ENCODE data around the gene AGPS. TPM values are rescaled to one million over a fixed set of nuclear protein-coding genes. Genes with fewer than 3 reads are reported as not detected.
A peak's percentile ranks its signal among the peaks of the same experiment; 100 is the strongest.

The AGPS gene
- total and polyA plus RNA-seq, 10 of the 15 experiments (the other 5 are each of a cell fraction or from before 2014, with no cell fraction given) = 7.9 to 54.2 (median 38.7) TPM

- RAD21 ChIA-PET (ENCODE audit: unreplicated experiment) = no interaction called here
- H3K79me2 ChIP-seq (ENCODE audit: control insufficient read depth, insufficient read depth, low read length) = no peaks in the 10 kb centered on the region; the same call in 1 of the 2 replicates
- no peaks in the 10 kb centered on the region for H4K20me1 ChIP-seq (ENCODE audit: control insufficient read depth, insufficient read depth)
- H3K4me1 ChIP-seq (ENCODE audit: control insufficient read depth, insufficient read depth, low read length) = peaks cover 37% of the 10 kb centered on the region
- TF ChIP-seq MEF2B (IDR thresholded peaks at IDR 0.05; ENCODE audit: partially characterized antibody, poor library complexity, severe bottlenecking) (no peak), HDAC6 (IDR thresholded peaks at IDR 0.05; ENCODE audit: unreplicated experiment) (no peak), ZBTB40 (IDR thresholded peaks at IDR 0.05; ENCODE audit: borderline replicate concordance) (no peak), NFIC (IDR thresholded peaks at IDR 0.05; ENCODE audit: low read depth, low read length) (no peak), GATAD2B (conservative IDR thresholded peaks at IDR 0.05; ENCODE audit: low read depth) (no peak), ETV6 (conservative IDR thresholded peaks at IDR 0.05 in 1 of 2, IDR thresholded peaks at IDR 0.05 in 1 of 2; ENCODE audit: borderline replicate concordance in 1 of 2, low read depth in 1 of 2) (no peak), SUPT20H (IDR thresholded peaks at IDR 0.05; ENCODE audit: borderline replicate concordance, control insufficient read depth, low read depth, low read length) (no peak), SIN3A (IDR thresholded peaks at IDR 0.05; ENCODE audit: low read depth, low read length) (no peak), CBX5 (IDR thresholded peaks at IDR 0.05; ENCODE audit: low read depth) (no peak), MYB (IDR thresholded peaks at IDR 0.05; ENCODE audit: borderline replicate concordance, low read depth, low read length) (no peak)
- TF ChIP-seq, protein P1, sequence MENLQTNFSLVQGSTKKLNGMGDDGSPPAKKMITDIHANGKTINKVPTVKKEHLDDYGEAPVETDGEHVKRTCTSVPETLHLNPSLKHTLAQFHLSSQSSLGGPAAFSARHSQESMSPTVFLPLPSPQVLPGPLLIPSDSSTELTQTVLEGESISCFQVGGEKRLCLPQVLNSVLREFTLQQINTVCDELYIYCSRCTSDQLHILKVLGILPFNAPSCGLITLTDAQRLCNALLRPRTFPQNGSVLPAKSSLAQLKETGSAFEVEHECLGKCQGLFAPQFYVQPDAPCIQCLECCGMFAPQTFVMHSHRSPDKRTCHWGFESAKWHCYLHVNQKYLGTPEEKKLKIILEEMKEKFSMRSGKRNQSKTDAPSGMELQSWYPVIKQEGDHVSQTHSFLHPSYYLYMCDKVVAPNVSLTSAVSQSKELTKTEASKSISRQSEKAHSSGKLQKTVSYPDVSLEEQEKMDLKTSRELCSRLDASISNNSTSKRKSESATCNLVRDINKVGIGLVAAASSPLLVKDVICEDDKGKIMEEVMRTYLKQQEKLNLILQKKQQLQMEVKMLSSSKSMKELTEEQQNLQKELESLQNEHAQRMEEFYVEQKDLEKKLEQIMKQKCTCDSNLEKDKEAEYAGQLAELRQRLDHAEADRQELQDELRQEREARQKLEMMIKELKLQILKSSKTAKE (IDR thresholded peaks at IDR 0.05; ENCODE audit: low read depth, poor library complexity, severe bottlenecking) = no peak
- intact Hi-C loops (cut with micrococcal nuclease; ENCODE audit: unreplicated experiment) = no loop called here
- no peak overlapping the region for H2AFZ ChIP-seq (ENCODE audit: control insufficient read depth, low read depth, low read length)
- H3K9me3 ChIP-seq (replicated peaks; ENCODE audit: control insufficient read depth, insufficient read depth, low read length) = peaks cover 3% of the 10 kb centered on the region; the same call in 1 of the 3 replicates
- H3K36me3 ChIP-seq (ENCODE audit: control insufficient read depth in 2 of 2, insufficient read depth in 2 of 2, low read length in 1 of 2) = no peaks in the 10 kb centered on the region
- H3K27me3 ChIP-seq (replicated peaks in 1 of 2; ENCODE audit: control insufficient read depth in 2 of 2, insufficient read depth in 2 of 2, low read length in 1 of 2) = no peaks in the 10 kb centered on the region
- H3K9ac ChIP-seq (ENCODE audit: control insufficient read depth, insufficient read depth, low read length) = no peak overlapping the region
- no peak for DNase-seq (ENCODE audit: low read depth, low spot score)
- no peak for FAIRE-seq
- POLR2A ChIA-PET = no interaction called here
- in situ Hi-C loops (cut with MboI) = no loop called here
- no peak for ATAC-seq
- BruUV-seq (replicated peaks) = no TSS peak
- no peak overlapping the region for H3K27ac ChIP-seq (ENCODE audit: control insufficient read depth, insufficient read depth)
- H3K4me3 ChIP-seq = no peak overlapping the region
- 81% methylated on average over 1 of the region's 1 CpG for WGBS (ENCODE audit: insufficient coverage, insufficient replicate concordance, low lambda C conversion rate, missing lambda C conversion rate)
- H3K4me2 ChIP-seq (ENCODE audit: control insufficient read depth, insufficient read depth) = peak overlapping the region; percentile 12; the same call in 1 of the 2 replicates
- SMC1A ChIA-PET (ENCODE audit: uncharacterized antibody, unreplicated experiment) = interaction anchor here (1.2 to 1.4 kb wide), 3 partner anchors 13 to 211 kb away, joined by 3 to 4 read pairs (median 4); no protein-coding TSS in a partner anchor
- CTCF ChIA-PET = no interaction called here
Measured at GRCh38 chr2:177547772-177548171, 155.2 kb downstream of the AGPS start.
